Brain microvascular endothelial cell (primary cell): Measurements from ENCODE around the gene GGPS1.

ENCODE experiments used
- DNase-seq: peaks from one replicate; pipeline ENCODE4 v3.0.0-alpha.2; 2020
- H3K27ac ChIP-seq: fragments of 250-450 bp; sonication (Bioruptor Pico); 2 replicates; pipeline ENCODE4 v1.5.1; 2020; ENCODE audit warnings: mild to moderate bottlenecking, moderate library complexity
- H3K27me3 ChIP-seq: fragments of 250-450 bp; sonication (Bioruptor Pico); replicated peaks from 2 replicates; pipeline ENCODE4 v1.5.1; 2020; ENCODE audit warnings: mild to moderate bottlenecking
- H3K36me3 ChIP-seq: fragments of 250-450 bp; sonication (Bioruptor Pico); replicated peaks from 2 replicates; pipeline ENCODE4 v1.5.1; 2020; ENCODE audit warnings: mild to moderate bottlenecking
- H3K4me3 ChIP-seq: 2 replicates; pipeline ENCODE4 v1.5.1; 2011; ENCODE audit warnings: low read depth, mild to moderate bottlenecking, control low read depth, low read length, moderate library complexity
- in situ Hi-C: cut with HindIII; loops from 2 replicates; pipeline ENCODE4 v1.10.0; 2017; ENCODE audit warnings: low sequenced_read_pairs, low pct_ligation_motif_present
- TF ChIP-seq, protein P1 (sequence below): IDR thresholded peaks from 2 replicates; pipeline ENCODE4 v1.5.1; 2011; ENCODE audit warnings: low read depth, mild to moderate bottlenecking, moderate library complexity, low read length, control low read depth, inconsistent platforms; ENCODE audit errors: missing control alignments

The GGPS1 gene

DNA sequence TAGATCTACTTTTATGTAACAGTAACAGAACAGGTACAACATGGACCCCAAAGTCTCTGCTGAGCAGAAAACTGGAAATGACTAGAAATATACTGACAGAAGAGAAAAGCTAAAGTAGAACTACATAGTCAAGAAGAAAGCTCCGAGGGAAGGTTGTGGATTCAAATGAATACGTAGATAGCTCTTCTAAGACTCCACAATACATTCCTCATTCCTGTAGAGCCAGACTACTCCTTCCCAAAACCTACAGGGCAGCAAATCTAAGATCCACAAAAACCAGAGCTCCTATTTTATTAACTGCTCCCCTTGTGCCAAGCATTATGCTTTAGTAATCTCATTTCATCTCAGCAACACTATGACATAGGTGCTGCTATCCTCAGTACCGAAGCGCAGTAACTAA lies 35.6 kb upstream of the GGPS1 start:
- Histone ChIP-seq H3K27me3 (no peaks in the 10 kb centered on the region), H3K36me3 (no peaks in the 10 kb centered on the region), H3K4me3 (no peak overlapping the region), H3K27ac (no peak overlapping the region)
- no peak for DNase-seq
- in situ Hi-C loops: no loop called here
- TF ChIP-seq, protein P1, sequence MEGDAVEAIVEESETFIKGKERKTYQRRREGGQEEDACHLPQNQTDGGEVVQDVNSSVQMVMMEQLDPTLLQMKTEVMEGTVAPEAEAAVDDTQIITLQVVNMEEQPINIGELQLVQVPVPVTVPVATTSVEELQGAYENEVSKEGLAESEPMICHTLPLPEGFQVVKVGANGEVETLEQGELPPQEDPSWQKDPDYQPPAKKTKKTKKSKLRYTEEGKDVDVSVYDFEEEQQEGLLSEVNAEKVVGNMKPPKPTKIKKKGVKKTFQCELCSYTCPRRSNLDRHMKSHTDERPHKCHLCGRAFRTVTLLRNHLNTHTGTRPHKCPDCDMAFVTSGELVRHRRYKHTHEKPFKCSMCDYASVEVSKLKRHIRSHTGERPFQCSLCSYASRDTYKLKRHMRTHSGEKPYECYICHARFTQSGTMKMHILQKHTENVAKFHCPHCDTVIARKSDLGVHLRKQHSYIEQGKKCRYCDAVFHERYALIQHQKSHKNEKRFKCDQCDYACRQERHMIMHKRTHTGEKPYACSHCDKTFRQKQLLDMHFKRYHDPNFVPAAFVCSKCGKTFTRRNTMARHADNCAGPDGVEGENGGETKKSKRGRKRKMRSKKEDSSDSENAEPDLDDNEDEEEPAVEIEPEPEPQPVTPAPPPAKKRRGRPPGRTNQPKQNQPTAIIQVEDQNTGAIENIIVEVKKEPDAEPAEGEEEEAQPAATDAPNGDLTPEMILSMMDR: no peak

DNA sequence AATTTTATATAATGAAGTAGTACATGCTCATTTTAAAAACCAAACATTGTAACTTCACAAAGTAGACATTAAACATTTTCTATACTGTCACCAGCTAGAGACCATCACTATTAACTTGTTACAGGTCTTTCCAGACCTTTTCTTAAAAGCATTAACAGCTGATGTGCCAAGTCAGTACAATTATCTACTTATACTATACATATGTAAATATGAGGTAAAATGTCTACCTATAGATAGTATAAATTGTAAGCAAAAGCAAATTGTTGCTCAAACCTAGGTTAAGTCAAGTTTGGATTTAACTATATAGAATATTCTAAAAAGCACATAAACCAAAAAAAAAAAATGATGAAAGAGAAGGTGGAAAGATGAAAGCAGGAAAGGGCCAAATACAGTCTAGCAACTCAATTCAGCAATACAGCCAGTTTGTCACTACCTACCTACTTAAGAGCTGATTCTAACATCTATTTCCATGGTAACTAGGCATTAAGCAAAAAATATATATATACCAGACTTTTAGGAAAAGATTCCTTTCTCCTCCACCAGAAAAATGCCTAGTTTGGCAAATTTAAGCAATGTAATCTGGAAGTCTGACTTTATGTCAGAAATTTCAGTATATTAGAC lies 34.9 kb upstream of the GGPS1 start:
- TF ChIP-seq, protein P1: no peak
- H3K27me3 ChIP-seq: no peaks in the 10 kb centered on the region
- H3K36me3 ChIP-seq: no peaks in the 10 kb centered on the region
- DNase-seq: no peak
- no peak overlapping the region for H3K27ac ChIP-seq
- in situ Hi-C loops: no loop called here
- no peak overlapping the region for H3K4me3 ChIP-seq

DNA sequence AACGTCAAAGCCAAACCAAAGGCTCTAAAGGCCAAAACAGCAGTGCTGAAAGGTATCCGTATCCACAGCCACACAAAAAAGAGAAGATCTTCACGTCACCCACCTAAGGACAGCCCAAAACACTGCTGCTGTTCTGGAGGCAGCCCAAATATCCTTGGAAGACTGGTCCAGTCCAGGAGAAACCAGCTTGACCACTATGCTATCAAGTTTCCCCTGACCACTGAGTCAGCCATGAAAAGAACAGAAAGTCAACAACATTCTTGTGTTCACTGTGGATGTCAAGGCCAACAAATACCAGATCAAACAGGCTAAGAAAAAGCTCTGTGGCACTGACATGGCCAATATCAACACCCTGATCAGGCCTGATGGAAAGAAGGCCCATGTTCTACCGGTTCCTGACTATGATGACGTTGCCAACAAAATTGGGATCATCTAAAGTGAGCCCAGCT lies 32.4 kb upstream of the GGPS1 start:
- Histone ChIP-seq H3K27me3 (no peaks in the 10 kb centered on the region), H3K36me3 (no peaks in the 10 kb centered on the region), H3K27ac (peak overlapping the region; percentile 23), H3K4me3 (no peak overlapping the region)
- in situ Hi-C loops: no loop called here
- TF ChIP-seq, protein P1: no peak
- DNase-seq: peak; percentile 88

DNA sequence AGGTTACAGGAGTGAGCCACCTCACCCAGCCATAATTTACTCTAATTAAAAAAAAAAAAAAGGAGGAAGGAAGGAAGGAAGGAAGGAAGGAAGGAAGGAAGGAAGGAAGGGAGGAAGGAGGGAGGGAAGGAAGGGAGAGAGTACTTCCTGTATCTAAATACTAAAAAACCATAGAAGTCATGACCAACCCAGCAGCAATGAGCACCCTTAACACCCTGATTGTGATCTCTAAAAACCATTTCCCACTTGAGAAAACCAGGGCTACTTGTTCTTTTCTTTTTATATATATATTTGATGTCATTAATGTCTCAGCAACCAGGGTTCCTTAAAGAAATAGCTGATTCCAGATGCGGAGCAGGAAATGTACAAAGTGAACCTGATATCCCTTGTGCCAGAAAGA lies 31.6 kb upstream of the GGPS1 start:
- TF ChIP-seq, protein P1: no peak
- Histone ChIP-seq H3K36me3 (no peaks in the 10 kb centered on the region), H3K27ac (no peak overlapping the region), H3K27me3 (no peaks in the 10 kb centered on the region), H3K4me3 (no peak overlapping the region)
- in situ Hi-C loops: no loop called here
- DNase-seq: no peak

DNA sequence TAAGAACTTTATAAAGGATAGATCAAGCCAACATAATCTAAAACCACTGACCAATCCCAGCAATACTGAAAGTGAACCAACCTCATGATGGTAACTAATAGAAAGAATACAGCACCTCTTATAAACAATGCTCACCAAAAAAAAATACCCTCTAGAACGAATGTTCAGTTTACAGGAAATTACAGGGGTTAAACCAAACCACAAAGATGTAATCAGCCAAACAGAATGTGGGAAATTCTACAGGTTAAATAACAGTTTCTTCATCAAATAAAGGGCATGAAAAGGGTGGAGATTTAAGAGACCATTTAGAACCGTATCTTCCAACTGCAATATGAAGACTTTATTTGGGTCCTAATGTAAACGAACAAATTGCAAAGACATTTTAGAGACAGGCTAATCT lies 30.8 kb upstream of the GGPS1 start:
- TF ChIP-seq, protein P1: no peak

DNA sequence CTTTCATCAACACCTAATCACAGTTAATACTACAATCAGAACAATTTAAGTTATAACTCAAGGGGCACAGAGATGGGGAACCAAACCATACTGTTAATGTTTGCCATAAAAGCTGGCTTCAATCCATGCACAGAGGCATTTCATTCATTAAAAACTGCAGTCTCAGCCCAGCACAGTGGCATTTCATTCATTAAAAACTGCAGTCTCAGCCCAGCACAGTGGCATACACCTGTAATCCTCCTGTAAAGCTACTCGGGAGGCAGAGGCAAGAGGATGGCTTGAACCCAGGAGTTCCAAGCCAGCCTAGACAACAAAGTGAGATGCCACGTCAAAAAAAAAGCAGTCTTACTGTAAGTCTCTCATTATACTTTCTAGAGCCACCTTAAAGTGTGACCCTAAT lies 29.6 kb upstream of the GGPS1 start:
- no peak overlapping the region for H3K27ac ChIP-seq

More for the DNA sequence above, 30.8 kb upstream of the GGPS1 start:
- Histone ChIP-seq H3K4me3 (no peak overlapping the region), H3K36me3 (no peaks in the 10 kb centered on the region), H3K27ac (no peak overlapping the region), H3K27me3 (no peaks in the 10 kb centered on the region)
- no peak for DNase-seq
- in situ Hi-C loops: no loop called here

More for the DNA sequence above, 29.6 kb upstream of the GGPS1 start:
- H3K4me3 ChIP-seq: no peak overlapping the region
- in situ Hi-C loops: no loop called here
- no peaks in the 10 kb centered on the region for H3K27me3 ChIP-seq
- no peak for DNase-seq
- no peaks in the 10 kb centered on the region for H3K36me3 ChIP-seq
- TF ChIP-seq, protein P1: no peak
